ENCODE data around the gene TGFB1. TPM values are rescaled to one million over a fixed set of nuclear protein-coding genes. Genes with fewer than 3 reads are reported as not detected.

The TGFB1 gene
- total and polyA plus RNA-seq, 2 of the 13 experiments (the other 11 are each of a cell fraction or from before 2014, with no cell fraction given): 4.1 to 5.4 TPM

DNA sequence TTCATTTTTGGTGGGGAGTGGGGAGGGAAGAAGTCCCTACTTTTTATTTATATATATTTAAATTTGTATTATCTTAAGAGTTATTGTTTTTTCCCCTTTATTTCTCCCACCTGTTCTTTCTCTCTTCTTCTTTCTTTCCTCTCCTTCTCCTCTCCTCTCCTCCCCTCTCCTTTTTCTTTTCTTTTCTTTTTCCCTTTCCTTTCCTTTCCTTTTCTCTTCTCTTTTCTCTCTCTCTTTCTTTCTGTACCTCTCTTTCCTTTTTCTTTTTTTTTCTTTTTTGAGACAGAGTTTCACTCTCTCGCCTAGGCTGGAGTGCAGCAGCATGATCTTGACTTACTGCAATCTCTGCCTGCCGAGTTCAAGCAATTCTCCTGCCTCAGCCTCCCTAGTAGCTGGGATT is 45.8 kb upstream of the TGFB1 start:
- intact Hi-C loops (cut with micrococcal nuclease; ENCODE audit: unreplicated experiment): no loop called here
- H3K9me3 ChIP-seq (ENCODE audit: low read length): no peaks in the 10 kb centered on the region
- no peak overlapping the region for H2AFZ ChIP-seq (ENCODE audit: low read length)
- POLR2A ChIA-PET: interaction anchor here (1.6 kb wide), 1 partner anchor 9 kb away, joined by 8 read pairs; no protein-coding TSS in a partner anchor
- WGBS (ENCODE audit: low lambda C conversion rate): 97% methylated on average over 2 of the region's 2 CpGs
- H4K20me1 ChIP-seq (ENCODE audit: insufficient read depth, low read length): no peaks in the 10 kb centered on the region
- peak overlapping the region; percentile 83; the same call in 1 of the 2 replicates for H3K4me2 ChIP-seq (ENCODE audit: low read depth, low read length)
- CTCF ChIA-PET (ENCODE audit: low intra/inter-chr PET ratio, low total read pairs): no interaction called here
- peaks cover 23% of the 10 kb centered on the region for H3K4me1 ChIP-seq (ENCODE audit: insufficient read depth, low read length)
- DNase-seq (ENCODE audit: low spot score) (no peak), ATAC-seq (no peak), FAIRE-seq (no peak)
- H3K36me3 ChIP-seq (replicated peaks in 1 of 2; ENCODE audit: control insufficient read depth in 1 of 2, insufficient read depth in 2 of 2, low read length in 2 of 2): no peaks in the 10 kb centered on the region
- no TSS peak for BruUV-seq (replicated peaks)
- no peaks in the 10 kb centered on the region; a peak in 1 of 5 replicates for H3K27me3 ChIP-seq (ENCODE audit: control insufficient read depth in 1 of 2, insufficient read depth in 2 of 2, low read length in 2 of 2)
- no peak overlapping the region for H3K9ac ChIP-seq (ENCODE audit: insufficient read depth, low read depth, low read length)
- no peak for TF ChIP-seq KLF13 (CRISPR knock-in tag; IDR thresholded peaks at IDR 0.05)
- TF ChIP-seq, protein P1, sequence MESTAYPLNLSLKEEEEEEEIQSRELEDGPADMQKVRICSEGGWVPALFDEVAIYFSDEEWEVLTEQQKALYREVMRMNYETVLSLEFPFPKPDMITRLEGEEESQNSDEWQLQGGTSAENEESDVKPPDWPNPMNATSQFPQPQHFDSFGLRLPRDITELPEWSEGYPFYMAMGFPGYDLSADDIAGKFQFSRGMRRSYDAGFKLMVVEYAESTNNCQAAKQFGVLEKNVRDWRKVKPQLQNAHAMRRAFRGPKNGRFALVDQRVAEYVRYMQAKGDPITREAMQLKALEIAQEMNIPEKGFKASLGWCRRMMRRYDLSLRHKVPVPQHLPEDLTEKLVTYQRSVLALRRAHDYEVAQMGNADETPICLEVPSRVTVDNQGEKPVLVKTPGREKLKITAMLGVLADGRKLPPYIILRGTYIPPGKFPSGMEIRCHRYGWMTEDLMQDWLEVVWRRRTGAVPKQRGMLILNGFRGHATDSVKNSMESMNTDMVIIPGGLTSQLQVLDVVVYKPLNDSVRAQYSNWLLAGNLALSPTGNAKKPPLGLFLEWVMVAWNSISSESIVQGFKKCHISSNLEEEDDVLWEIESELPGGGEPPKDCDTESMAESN (CRISPR knock-in tag; conservative IDR thresholded peaks at IDR 0.05): no peak
- TF ChIP-seq NCOA2 (CRISPR knock-in tag; IDR thresholded peaks at IDR 0.05): no peak
- no peak for TF ChIP-seq ZBTB1 (CRISPR knock-in tag; IDR thresholded peaks at IDR 0.05; ENCODE audit: borderline replicate concordance)
- TF ChIP-seq ZNF644 (CRISPR knock-in tag; IDR thresholded peaks at IDR 0.05; ENCODE audit: low read depth): no peak
- TF ChIP-seq RCOR2 (CRISPR knock-in tag; IDR thresholded peaks at IDR 0.05): no peak
- no peak for TF ChIP-seq ZNF747 (CRISPR knock-in tag; IDR thresholded peaks at IDR 0.05; ENCODE audit: borderline replicate concordance)
- no peak for TF ChIP-seq ZNF558 (CRISPR knock-in tag; IDR thresholded peaks at IDR 0.05; ENCODE audit: borderline replicate concordance)
- no peak for TF ChIP-seq FOXC1 (CRISPR knock-in tag; IDR thresholded peaks at IDR 0.05; ENCODE audit: borderline replicate concordance)
- no peak for TF ChIP-seq ZNF567 (CRISPR knock-in tag; IDR thresholded peaks at IDR 0.05; ENCODE audit: borderline replicate concordance)
- TF ChIP-seq, protein P2, sequence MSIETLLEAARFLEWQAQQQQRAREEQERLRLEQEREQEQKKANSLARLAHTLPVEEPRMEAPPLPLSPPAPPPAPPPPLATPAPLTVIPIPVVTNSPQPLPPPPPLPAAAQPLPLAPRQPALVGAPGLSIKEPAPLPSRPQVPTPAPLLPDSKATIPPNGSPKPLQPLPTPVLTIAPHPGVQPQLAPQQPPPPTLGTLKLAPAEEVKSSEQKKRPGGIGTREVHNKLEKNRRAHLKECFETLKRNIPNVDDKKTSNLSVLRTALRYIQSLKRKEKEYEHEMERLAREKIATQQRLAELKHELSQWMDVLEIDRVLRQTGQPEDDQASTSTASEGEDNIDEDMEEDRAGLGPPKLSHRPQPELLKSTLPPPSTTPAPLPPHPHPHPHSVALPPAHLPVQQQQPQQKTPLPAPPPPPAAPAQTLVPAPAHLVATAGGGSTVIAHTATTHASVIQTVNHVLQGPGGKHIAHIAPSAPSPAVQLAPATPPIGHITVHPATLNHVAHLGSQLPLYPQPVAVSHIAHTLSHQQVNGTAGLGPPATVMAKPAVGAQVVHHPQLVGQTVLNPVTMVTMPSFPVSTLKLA (IDR thresholded peaks at IDR 0.05): no peak
- TF ChIP-seq ZNF879 (CRISPR knock-in tag; IDR thresholded peaks at IDR 0.05): no peak
- TF ChIP-seq NR2F6 (IDR thresholded peaks at IDR 0.05): no peak
- TF ChIP-seq NR2F6 (CRISPR knock-in tag; IDR thresholded peaks at IDR 0.05): no peak
- H3K4me3 ChIP-seq (replicated peaks in 1 of 3; ENCODE audit: insufficient read depth in 1 of 3, low read depth in 2 of 3, low read length in 3 of 3): no peak overlapping the region
- H3K27ac ChIP-seq (ENCODE audit: extremely low read length, insufficient read depth, low read length): no peak overlapping the region
- in situ Hi-C loops (cut with HindIII; ENCODE audit: extremely low pct_ligation_motif_present, low pct_unique_long_range_greater_than_20kb): no loop called here
- H3K79me2 ChIP-seq (ENCODE audit: insufficient read depth, low read length): peaks cover 32% of the 10 kb centered on the region

Data from HepG2 (cell line).